Activated CD8-positive, alpha-beta T cell treated with anti-CD3 and anti-CD28 coated beads for 36 hours (primary cell): ENCODE results near the gene CCN6. TPM values are rescaled to one million over a fixed set of nuclear protein-coding genes. Genes with fewer than 3 reads are reported as not detected.

Experiments
- ATAC-seq: fragments of 200-7000 bp; cut with Tn5 transposase; one replicate; pipeline ENCODE4 v1.10.0; 2021; ENCODE audit warnings: mild to moderate bottlenecking, moderate library complexity
- CTCF ChIA-PET: fragments of 350-600 bp; sonication (Branson Sonifier 250); formaldehyde crosslinking; loops from one replicate; lab custom pipeline; 2021; ENCODE audit warnings: antibody characterized with exemption; lab: Charles Lee
- POLR2A ChIA-PET: fragments of 350-600 bp; sonication (Branson Sonifier 250); formaldehyde crosslinking; loops from one replicate; lab custom pipeline; 2021; ENCODE audit warnings: antibody characterized with exemption; lab: Charles Lee
- DNase-seq: peaks from one replicate; pipeline ENCODE4 v3.0.0-alpha.2; 2020
- H3K27ac Mint-ChIP-seq: one replicate; pipeline ENCODE4 v1.8.0; 2021; ENCODE audit warnings: mild to moderate bottlenecking, mixed read lengths
- H3K27me3 Mint-ChIP-seq: one replicate; pipeline ENCODE4 v1.8.0; 2021; ENCODE audit warnings: mixed read lengths
- H3K36me3 Mint-ChIP-seq: one replicate; pipeline ENCODE4 v1.8.0; 2021; ENCODE audit warnings: low read depth, mixed read lengths
- H3K4me1 Mint-ChIP-seq: one replicate; pipeline ENCODE4 v1.8.0; 2021; ENCODE audit warnings: low read depth, mixed read lengths
- H3K4me3 Mint-ChIP-seq: one replicate; pipeline ENCODE4 v1.8.0; 2021; ENCODE audit warnings: mild to moderate bottlenecking, moderate library complexity, mixed read lengths
- H3K9me3 Mint-ChIP-seq: one replicate; pipeline ENCODE4 v1.8.0; 2021; ENCODE audit warnings: mixed read lengths
- intact Hi-C: fragments of 100-400 bp; cut with micrococcal nuclease; formaldehyde crosslinking; loops from one replicate; pipeline ENCODE4 v1.10.0; 2022
- total RNA-seq, 2 experiments: library from RNA; stranded (reverse); gene quantifications; one replicate each; pipeline ENCODE4 v1.2.3, GENCODE V29; 2021
- TF ChIP-seq, protein P1 (sequence below): fragments of 200-600 bp; IDR thresholded peaks from one replicate; pipeline ENCODE4 v1.8.0; 2022; ENCODE audit warnings: antibody characterized with exemption, mild to moderate bottlenecking

CCN6 gene
- total RNA-seq: not detected

DNA sequence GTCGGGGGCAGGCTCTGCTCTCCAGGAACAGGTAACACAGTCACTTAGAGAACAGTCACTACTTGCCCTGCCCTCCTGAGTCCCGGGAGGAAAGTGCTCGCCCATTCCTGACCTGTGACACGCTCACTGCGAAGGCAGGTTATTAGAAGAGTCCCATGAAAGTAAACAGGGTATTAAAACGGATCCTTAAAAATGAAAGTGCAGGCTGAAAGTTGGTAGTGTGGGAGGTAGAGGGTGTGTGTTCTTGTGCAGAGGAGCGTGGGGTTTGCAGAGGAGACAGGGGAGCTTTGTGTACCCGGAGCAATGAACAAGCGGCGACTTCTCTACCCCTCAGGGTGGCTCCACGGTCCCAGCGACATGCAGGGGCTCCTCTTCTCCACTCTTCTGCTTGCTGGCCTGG lies at the start of gene CCN6:
Gene CCN6 (plus strand): TSS at position 104 of the 400 bp plus-strand sequence. CDS start 254 bp downstream, at position 358.
- ChIA-PET CTCF (interaction anchor here (1.0 kb wide), 1 partner anchor 109 kb away, joined by 3 read pairs; no protein-coding TSS in a partner anchor), POLR2A (interaction anchor here (0.9 kb wide), 1 partner anchor 10 kb away, joined by 4 read pairs; no protein-coding TSS in a partner anchor)
- DNase-seq (no peak), ATAC-seq (no peak)
- no peaks in the 10 kb centered on the region for H3K36me3 Mint-ChIP-seq
- H3K9me3 Mint-ChIP-seq: no peaks in the 10 kb centered on the region
- TF ChIP-seq, protein P1, sequence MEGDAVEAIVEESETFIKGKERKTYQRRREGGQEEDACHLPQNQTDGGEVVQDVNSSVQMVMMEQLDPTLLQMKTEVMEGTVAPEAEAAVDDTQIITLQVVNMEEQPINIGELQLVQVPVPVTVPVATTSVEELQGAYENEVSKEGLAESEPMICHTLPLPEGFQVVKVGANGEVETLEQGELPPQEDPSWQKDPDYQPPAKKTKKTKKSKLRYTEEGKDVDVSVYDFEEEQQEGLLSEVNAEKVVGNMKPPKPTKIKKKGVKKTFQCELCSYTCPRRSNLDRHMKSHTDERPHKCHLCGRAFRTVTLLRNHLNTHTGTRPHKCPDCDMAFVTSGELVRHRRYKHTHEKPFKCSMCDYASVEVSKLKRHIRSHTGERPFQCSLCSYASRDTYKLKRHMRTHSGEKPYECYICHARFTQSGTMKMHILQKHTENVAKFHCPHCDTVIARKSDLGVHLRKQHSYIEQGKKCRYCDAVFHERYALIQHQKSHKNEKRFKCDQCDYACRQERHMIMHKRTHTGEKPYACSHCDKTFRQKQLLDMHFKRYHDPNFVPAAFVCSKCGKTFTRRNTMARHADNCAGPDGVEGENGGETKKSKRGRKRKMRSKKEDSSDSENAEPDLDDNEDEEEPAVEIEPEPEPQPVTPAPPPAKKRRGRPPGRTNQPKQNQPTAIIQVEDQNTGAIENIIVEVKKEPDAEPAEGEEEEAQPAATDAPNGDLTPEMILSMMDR: no peak
- peaks cover 2% of the 10 kb centered on the region for H3K4me1 Mint-ChIP-seq
- intact Hi-C loops: no loop called here
- H3K27me3 Mint-ChIP-seq: peaks cover 5% of the 10 kb centered on the region
- no peak within 1 kb of the TSS for H3K27ac Mint-ChIP-seq
- H3K4me3 Mint-ChIP-seq: no peak within 1 kb of the TSS

GRCh38 chr6:112004201-112005012 lies 49.5 kb upstream of the CCN6 start:
- Mint-ChIP-seq H3K9me3 (no peaks in the 10 kb centered on the region), H3K36me3 (no peaks in the 10 kb centered on the region), H3K4me1 (peaks cover 11% of the 10 kb centered on the region), H3K27me3 (no peaks in the 10 kb centered on the region), H3K27ac (no peak overlapping the region), H3K4me3 (no peak overlapping the region)
- intact Hi-C loops: no loop called here
- no peak for DNase-seq
- POLR2A ChIA-PET: interaction anchor here (0.8 to 1.0 kb wide), 2 partner anchors 11 to 16 kb away, joined by 3 read pairs; no protein-coding TSS in a partner anchor
- TF ChIP-seq, protein P1: no peak
- CTCF ChIA-PET: interaction anchor here (1.2 to 2.2 kb wide), 2 partner anchors 8 to 37 kb away, joined by 4 to 6 read pairs; no protein-coding TSS in a partner anchor
- ATAC-seq: no peak

DNA sequence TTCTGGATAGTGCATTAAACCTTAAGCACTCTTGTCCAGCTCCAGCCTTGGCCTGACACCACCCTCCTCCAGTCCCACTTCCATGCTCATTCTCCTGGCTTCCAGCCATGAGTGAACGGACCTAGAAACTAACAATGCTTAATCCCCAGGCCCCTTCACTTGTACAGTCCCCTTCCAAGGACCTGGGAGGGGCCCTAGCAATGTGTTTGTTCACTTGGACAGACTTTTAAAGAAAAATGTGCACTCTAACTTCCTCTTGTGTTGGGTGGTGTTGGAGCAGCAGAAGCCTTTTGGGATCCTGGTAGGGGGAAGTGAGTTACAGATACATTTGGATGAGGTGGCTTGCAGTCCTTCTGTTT lies 48.9 kb upstream of the CCN6 start:
- Mint-ChIP-seq H3K9me3 (no peaks in the 10 kb centered on the region), H3K4me3 (no peak overlapping the region), H3K36me3 (no peaks in the 10 kb centered on the region), H3K4me1 (peaks cover 11% of the 10 kb centered on the region), H3K27me3 (no peaks in the 10 kb centered on the region), H3K27ac (no peak overlapping the region)
- no peak for DNase-seq
- ChIA-PET POLR2A (interaction anchor here (0.8 kb wide), 1 partner anchor 11 kb away, joined by 3 read pairs; no protein-coding TSS in a partner anchor), CTCF (interaction anchor here (1.2 to 2.2 kb wide), 2 partner anchors 9 to 36 kb away, joined by 4 to 6 read pairs; no protein-coding TSS in a partner anchor)
- intact Hi-C loops: no loop called here
- TF ChIP-seq, protein P1: no peak
- no peak for ATAC-seq

DNA sequence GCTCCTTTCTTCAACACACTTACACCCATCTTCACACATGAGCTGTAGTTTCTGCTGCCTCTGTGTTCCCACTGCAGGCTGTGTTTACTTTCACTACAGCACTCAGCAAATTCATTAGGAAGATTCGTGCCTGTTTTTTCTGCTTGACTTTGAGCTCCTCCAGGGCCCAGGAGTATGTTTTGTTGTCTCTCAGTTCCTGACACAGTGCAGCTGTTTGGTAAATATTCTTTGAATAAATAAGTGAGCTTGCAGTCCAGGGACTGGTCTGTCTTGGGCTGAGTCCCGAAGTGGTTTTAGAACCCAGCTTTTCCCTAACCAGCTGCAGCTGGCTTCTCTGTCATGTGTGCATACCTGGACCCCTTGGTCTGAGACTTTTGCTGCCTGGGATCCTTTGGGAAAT lies 46.6 kb upstream of the CCN6 start:
- ChIA-PET CTCF (interaction anchor here (0.8 to 5.2 kb wide), 8 partner anchors 9 to 407 kb away, joined by 3 to 35 read pairs (median 4); no protein-coding TSS in a partner anchor), POLR2A (interaction anchor here (0.6 to 1.3 kb wide), 5 partner anchors 9 to 214 kb away, joined by 3 to 4 read pairs (median 3); no protein-coding TSS in a partner anchor)
- H3K27ac Mint-ChIP-seq: no peak overlapping the region
- peaks cover 22% of the 10 kb centered on the region for H3K4me1 Mint-ChIP-seq
- H3K9me3 Mint-ChIP-seq: no peaks in the 10 kb centered on the region
- H3K36me3 Mint-ChIP-seq: no peaks in the 10 kb centered on the region
- ATAC-seq (no peak), DNase-seq (no peak)
- H3K27me3 Mint-ChIP-seq: no peaks in the 10 kb centered on the region
- no peak overlapping the region for H3K4me3 Mint-ChIP-seq
- intact Hi-C loops: no loop called here
- TF ChIP-seq, protein P1: no peak
